ENCODE data around the gene GIPC2.

DNA sequence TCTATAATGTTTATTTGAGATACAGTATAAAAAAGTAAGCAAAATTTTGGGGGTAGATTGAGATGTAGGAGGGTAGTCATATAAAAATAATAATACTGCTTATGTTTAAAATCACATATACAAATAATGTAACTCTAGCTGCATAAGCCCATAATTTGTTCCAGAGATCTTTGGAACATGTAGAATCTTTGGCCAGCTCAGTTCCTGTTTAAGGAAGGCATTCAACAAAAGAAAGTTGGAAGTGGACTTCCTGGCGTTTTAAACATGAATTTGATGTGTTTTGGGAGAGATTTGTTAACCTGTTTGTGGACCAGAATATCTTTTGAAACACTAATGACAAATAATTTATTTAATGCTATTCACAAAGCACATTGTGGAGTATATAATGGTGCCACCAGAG is 27.7 kb downstream of the GIPC2 start:
- TF ChIP-seq RAD21 (IDR thresholded peaks at IDR 0.05; ENCODE audit: low read length), result no peak
- TF ChIP-seq, protein P1, sequence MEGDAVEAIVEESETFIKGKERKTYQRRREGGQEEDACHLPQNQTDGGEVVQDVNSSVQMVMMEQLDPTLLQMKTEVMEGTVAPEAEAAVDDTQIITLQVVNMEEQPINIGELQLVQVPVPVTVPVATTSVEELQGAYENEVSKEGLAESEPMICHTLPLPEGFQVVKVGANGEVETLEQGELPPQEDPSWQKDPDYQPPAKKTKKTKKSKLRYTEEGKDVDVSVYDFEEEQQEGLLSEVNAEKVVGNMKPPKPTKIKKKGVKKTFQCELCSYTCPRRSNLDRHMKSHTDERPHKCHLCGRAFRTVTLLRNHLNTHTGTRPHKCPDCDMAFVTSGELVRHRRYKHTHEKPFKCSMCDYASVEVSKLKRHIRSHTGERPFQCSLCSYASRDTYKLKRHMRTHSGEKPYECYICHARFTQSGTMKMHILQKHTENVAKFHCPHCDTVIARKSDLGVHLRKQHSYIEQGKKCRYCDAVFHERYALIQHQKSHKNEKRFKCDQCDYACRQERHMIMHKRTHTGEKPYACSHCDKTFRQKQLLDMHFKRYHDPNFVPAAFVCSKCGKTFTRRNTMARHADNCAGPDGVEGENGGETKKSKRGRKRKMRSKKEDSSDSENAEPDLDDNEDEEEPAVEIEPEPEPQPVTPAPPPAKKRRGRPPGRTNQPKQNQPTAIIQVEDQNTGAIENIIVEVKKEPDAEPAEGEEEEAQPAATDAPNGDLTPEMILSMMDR (conservative IDR thresholded peaks at IDR 0.05; ENCODE audit: low read depth, low read length), result no peak
- no peak for TF ChIP-seq POLR2A (IDR thresholded peaks at IDR 0.05; ENCODE audit: low read depth, low read length)
- no peak for TF ChIP-seq SMC3 (IDR thresholded peaks at IDR 0.05; ENCODE audit: low read depth, low read length)
- no peak for TF ChIP-seq CEBPB (IDR thresholded peaks at IDR 0.05; ENCODE audit: low read depth, low read length)
- TF ChIP-seq MXI1 (IDR thresholded peaks at IDR 0.05; ENCODE audit: borderline replicate concordance, low read depth, low read length), result no peak

Data from IMR-90 (cell line).